ENCODE data around the gene ALAD.
A peak's percentile ranks its signal among the peaks of the same experiment; 100 is the strongest.
"Not testable (repeated sequence)": the region's sequence is repeated elsewhere in the genome, so short reads cannot be mapped to it uniquely, and the experiment has no call there.

ALAD gene

GRCh38 chr9:113398796-113399195, 2.3 kb downstream of the ALAD start:
- peak; percentile 48 for DNase-seq (ENCODE audit: low spot score)

- peak; percentile 88 for DNase-seq (ENCODE audit: low spot score)
Measured at GRCh38 chr9:113397203-113397631, 3.9 kb downstream of the ALAD start.

- peak; percentile 33 for DNase-seq (ENCODE audit: low spot score)
Measured at GRCh38 chr9:113395000-113395861, 5.9 kb downstream of the ALAD start.

- no peak for DNase-seq (ENCODE audit: low spot score)
Measured at GRCh38 chr9:113393281-113393680, 7.8 kb downstream of the ALAD start.

GRCh38 chr9:113391917-113392316, 9.2 kb downstream of the ALAD start:
- no peak for DNase-seq (ENCODE audit: low spot score)

- no peak for DNase-seq (ENCODE audit: low spot score)
Measured at GRCh38 chr9:113390192-113390960, 10.7 kb downstream of the ALAD start.

GRCh38 chr9:113389451-113389850, 11.6 kb downstream of the ALAD start:
- no peak for DNase-seq (ENCODE audit: low spot score)

GRCh38 chr9:113388833-113389232, 12.3 kb downstream of the ALAD start:
- no peak for DNase-seq (ENCODE audit: low spot score)

GRCh38 chr9:113387560-113388230, 13.4 kb downstream of the ALAD start:
- DNase-seq (ENCODE audit: low spot score) = no peak

- DNase-seq (ENCODE audit: low spot score) = no peak
Measured at GRCh38 chr9:113386571-113387393, 14.3 kb downstream of the ALAD start.

GRCh38 chr9:113381909-113382411, 19.1 kb downstream of the ALAD start:
- DNase-seq (ENCODE audit: low spot score) = no peak

GRCh38 chr9:113381441-113381840, 19.6 kb downstream of the ALAD start:
- DNase-seq (ENCODE audit: low spot score) = not testable (repeated sequence)

- DNase-seq (ENCODE audit: low spot score) = no peak
Measured at GRCh38 chr9:113380869-113381378, 20.2 kb downstream of the ALAD start.

- not testable (repeated sequence) for DNase-seq (ENCODE audit: low spot score)
Measured at GRCh38 chr9:113379829-113380210, 21.3 kb downstream of the ALAD start.

GRCh38 chr9:113379094-113379828, 21.8 kb downstream of the ALAD start:
- not testable (repeated sequence) for DNase-seq (ENCODE audit: low spot score)

GRCh38 chr9:113376634-113377567, 24.2 kb downstream of the ALAD start, which contains the start of gene HDHD3:
TSS of gene HDHD3 (minus strand) at chr9:113376986. CDS start at chr9:113374354, 2,632 bp downstream.
- DNase-seq (ENCODE audit: low spot score) = peak; percentile 56

- DNase-seq (ENCODE audit: low spot score) = no peak
Measured at GRCh38 chr9:113375057-113376023, 25.7 kb downstream of the ALAD start.
